AG04450 (cell line): ENCODE measurements around the gene MUC6. TPM values are rescaled to one million over a fixed set of nuclear protein-coding genes. Genes with fewer than 3 reads are reported as not detected.

Experiments
- CTCF ChIA-PET: fragments of 300-600, 350-600 bp; formaldehyde crosslinking; extraction: SDS; loops from one replicate; lab custom pipeline; 2022; ENCODE audit warnings: antibody characterized with exemption, inconsistent platforms; lab: Charles Lee
- POLR2A ChIA-PET: fragments of 350-600 bp; formaldehyde crosslinking; extraction: SDS; loops from one replicate; lab custom pipeline; 2021; ENCODE audit warnings: antibody characterized with exemption, inconsistent platforms; lab: Yijun Ruan, JAX
- DNase-seq: peaks from one replicate; pipeline ENCODE4 v3.0.0-alpha.2; 2011; ENCODE audit warnings: low read depth, low spot score
- H3K27ac ChIP-seq: one replicate; pipeline ENCODE4 v1.5.1; 2012; ENCODE audit warnings: low read depth, low read length, control low read depth
- H3K27me3 ChIP-seq: one replicate; pipeline ENCODE4 v1.6.0; 2012; ENCODE audit warnings: low read length; ENCODE audit not compliant: control insufficient read depth, insufficient read depth
- H3K4me3 ChIP-seq: 2 replicates; pipeline ENCODE4 v1.5.1; 2011; ENCODE audit warnings: mild to moderate bottlenecking, low read depth, low read length, control low read depth
- H3K9me3 ChIP-seq: 2 replicates; pipeline ENCODE4 v1.5.1; 2012; ENCODE audit warnings: low read length; ENCODE audit not compliant: control insufficient read depth, insufficient read depth
- polyA plus RNA-seq: library from polyadenylated mRNA; depleted of rRNA; stranded (reverse); fragments of >200 nt; gene quantifications from 2 replicates; pipeline ENCODE4 v1.2.3, GENCODE V29; 2011
- TF ChIP-seq, protein P1 (sequence below): IDR thresholded peaks from 2 replicates; pipeline ENCODE4 v1.5.1; 2011; ENCODE audit warnings: low read depth, low read length, control low read depth, inconsistent platforms

MUC6 gene
- polyA plus RNA-seq, 1 experiment, result not detected

DNA sequence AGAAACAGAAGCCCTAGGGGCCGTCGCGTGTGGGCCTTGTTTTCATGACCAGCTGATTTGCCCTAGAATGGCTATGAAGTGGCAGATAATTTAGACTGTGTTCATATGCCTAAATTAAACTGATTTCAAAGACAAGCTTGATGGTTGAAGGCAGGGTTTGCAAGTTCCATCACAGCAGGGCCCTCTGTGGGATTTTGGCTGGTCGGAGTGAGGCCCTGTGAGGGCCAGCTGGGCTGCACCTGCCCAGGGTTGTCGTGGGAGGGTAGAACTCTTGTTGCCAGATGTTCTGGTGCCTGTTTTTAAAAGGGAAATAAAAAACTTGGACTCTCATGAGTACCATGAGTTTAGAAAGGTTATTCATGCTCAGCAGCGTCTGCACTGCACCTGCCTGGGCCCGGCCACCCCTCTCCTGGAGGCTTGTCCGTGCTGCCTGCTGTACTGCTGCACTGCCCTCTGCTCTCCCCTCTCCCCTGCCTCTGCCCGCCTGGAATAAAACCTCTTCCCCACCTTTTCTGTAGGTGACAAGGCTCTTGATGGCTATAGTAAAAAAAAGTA, 66.8 kb downstream of the MUC6 start:
- Histone ChIP-seq H3K9me3 (no peaks in the 10 kb centered on the region; the same call in 1 of the 2 replicates), H3K4me3 (no peak overlapping the region), H3K27ac (no peak overlapping the region), H3K27me3 (no peaks in the 10 kb centered on the region)
- no peak for DNase-seq
- ChIA-PET CTCF (no interaction called here), POLR2A (no interaction called here)
- TF ChIP-seq, protein P1, sequence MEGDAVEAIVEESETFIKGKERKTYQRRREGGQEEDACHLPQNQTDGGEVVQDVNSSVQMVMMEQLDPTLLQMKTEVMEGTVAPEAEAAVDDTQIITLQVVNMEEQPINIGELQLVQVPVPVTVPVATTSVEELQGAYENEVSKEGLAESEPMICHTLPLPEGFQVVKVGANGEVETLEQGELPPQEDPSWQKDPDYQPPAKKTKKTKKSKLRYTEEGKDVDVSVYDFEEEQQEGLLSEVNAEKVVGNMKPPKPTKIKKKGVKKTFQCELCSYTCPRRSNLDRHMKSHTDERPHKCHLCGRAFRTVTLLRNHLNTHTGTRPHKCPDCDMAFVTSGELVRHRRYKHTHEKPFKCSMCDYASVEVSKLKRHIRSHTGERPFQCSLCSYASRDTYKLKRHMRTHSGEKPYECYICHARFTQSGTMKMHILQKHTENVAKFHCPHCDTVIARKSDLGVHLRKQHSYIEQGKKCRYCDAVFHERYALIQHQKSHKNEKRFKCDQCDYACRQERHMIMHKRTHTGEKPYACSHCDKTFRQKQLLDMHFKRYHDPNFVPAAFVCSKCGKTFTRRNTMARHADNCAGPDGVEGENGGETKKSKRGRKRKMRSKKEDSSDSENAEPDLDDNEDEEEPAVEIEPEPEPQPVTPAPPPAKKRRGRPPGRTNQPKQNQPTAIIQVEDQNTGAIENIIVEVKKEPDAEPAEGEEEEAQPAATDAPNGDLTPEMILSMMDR, result no peak

DNA sequence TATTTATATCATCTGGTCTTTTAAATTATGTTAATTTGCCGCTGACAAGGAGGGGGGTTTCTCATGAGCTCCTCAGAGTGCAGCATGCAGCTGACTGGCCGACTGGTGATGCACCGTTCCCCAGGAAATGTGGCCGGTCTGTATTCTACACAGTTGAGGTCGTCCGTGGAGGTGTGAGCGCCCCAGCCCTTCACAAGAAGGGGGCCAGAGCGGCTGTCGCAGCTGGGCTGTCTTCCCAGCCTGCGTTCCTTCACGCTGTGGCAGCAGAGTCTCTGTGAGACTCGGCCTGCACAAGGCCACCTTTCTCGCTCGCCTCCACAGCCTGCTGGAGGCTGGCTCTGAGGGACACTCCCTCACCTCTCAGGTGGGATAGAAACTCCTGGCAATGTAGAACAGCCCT, 67.7 kb downstream of the MUC6 start:
- TF ChIP-seq, protein P1, result no peak
- CTCF ChIA-PET, result no interaction called here

DNA sequence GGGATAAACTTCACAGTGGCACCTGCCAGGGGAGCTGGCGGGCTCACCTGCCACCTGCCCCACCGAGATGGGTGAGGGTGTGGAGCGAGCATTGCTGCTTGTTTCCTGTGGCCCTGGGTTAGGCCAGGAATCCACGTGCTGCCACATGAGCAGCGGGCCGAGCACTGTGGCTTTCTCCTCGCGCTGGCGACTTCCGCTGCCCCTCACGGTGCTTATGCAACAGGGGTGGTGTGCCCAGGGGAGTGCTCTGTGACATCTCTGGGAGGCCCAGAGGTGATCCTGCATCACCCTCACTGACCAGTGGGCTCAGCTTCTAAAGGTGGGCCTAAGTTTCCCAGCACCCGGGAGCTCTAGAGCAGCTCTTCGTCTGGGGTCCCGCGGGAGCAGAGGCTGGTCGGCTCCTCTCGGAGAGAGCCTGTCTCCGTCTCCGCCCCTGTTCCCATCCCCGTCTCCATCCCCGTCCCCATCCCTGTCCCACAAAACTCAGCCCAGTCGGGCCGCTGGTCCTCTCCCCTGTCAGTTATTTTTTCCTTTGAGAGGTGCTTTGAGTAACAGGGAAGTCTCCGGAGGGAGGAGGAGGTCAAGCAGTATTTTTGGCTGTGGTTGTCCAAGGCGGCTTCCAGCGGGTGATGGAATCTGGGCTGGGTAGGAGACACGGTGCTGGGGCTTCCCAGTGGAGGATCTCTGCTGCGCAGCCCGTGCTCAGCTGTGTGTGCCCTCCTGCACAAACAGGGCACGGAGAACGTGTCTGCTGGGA, 68.3 kb downstream of the MUC6 start:
- Histone ChIP-seq H3K9me3 (no peaks in the 10 kb centered on the region; the same call in 1 of the 2 replicates), H3K27ac (no peak overlapping the region), H3K4me3 (no peak overlapping the region), H3K27me3 (no peaks in the 10 kb centered on the region)
- no peak for DNase-seq
- TF ChIP-seq, protein P1, result no peak
- CTCF ChIA-PET, result interaction anchor here (0.6 kb wide), 1 partner anchor 48 kb away, joined by 9 read pairs; no protein-coding TSS in a partner anchor
- POLR2A ChIA-PET, result no interaction called here

More for the DNA sequence above, 67.7 kb downstream of the MUC6 start:
- DNase-seq, result no peak
- no peak overlapping the region for H3K4me3 ChIP-seq
- H3K27ac ChIP-seq, result no peak overlapping the region
- no peaks in the 10 kb centered on the region; the same call in 1 of the 2 replicates for H3K9me3 ChIP-seq
- POLR2A ChIA-PET, result no interaction called here
- no peaks in the 10 kb centered on the region for H3K27me3 ChIP-seq

DNA sequence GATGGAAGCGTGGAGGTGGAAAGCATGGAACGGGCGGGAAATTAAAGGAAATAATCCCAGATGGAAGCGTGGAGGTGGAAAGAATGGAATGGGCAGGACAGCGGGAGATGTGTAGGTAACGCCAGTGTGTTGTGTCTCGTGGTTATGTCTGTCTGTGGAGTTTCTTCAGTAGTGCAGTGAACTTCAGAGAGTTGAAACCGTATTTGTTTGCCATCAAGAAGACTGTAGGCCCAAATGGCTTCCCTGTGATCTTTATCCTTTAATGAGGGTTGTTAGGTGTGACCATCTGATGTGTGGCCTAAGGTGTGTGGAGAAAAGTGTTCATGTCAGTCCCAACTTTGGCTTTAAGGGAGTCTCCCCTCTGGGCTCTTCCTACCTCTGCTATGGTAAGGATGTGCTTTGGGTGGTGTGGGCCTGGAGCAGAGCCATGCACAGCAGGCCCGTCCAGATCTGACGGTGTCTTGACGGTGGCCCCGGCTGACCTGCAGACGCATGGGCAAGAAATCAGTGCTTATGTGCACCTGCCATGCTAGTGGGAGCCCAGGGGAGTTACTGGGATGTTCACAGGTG, 71.2 kb downstream of the MUC6 start:
- TF ChIP-seq, protein P1, result no peak
- CTCF ChIA-PET, result no interaction called here
- Histone ChIP-seq H3K27me3 (no peaks in the 10 kb centered on the region), H3K4me3 (no peak overlapping the region), H3K27ac (no peak overlapping the region), H3K9me3 (no peaks in the 10 kb centered on the region)
- POLR2A ChIA-PET, result no interaction called here
- no peak for DNase-seq

DNA sequence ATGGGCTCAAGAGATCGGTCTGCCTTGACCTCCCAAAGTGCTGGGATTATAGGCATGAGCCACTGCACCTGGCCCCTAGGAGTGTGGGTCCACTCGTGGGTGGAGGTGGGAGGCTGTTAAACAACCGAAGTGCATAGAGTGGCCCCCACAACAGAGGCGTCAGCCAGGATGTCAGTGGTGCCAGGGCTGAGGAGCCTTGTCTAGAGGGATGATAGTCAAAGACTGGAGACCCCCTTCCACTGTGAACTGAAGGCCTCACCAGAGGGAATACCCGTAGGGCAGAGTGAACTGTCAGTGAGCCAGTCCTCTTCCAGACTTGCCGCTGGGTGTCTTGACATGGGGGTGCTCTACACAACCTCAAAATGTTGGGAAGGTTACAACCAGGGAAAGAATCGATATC, 72.7 kb downstream of the MUC6 start:
- no peaks in the 10 kb centered on the region for H3K9me3 ChIP-seq
- ChIA-PET POLR2A (interaction anchor here (0.6 kb wide), 1 partner anchor 26 kb away, joined by 4 read pairs; no protein-coding TSS in a partner anchor), CTCF (no interaction called here)
- no peak overlapping the region for H3K4me3 ChIP-seq
- TF ChIP-seq, protein P1, result no peak
- no peaks in the 10 kb centered on the region for H3K27me3 ChIP-seq
- H3K27ac ChIP-seq, result no peak overlapping the region
- no peak for DNase-seq
